ENCODE data around the gene IL27RA.

The IL27RA gene

DNA sequence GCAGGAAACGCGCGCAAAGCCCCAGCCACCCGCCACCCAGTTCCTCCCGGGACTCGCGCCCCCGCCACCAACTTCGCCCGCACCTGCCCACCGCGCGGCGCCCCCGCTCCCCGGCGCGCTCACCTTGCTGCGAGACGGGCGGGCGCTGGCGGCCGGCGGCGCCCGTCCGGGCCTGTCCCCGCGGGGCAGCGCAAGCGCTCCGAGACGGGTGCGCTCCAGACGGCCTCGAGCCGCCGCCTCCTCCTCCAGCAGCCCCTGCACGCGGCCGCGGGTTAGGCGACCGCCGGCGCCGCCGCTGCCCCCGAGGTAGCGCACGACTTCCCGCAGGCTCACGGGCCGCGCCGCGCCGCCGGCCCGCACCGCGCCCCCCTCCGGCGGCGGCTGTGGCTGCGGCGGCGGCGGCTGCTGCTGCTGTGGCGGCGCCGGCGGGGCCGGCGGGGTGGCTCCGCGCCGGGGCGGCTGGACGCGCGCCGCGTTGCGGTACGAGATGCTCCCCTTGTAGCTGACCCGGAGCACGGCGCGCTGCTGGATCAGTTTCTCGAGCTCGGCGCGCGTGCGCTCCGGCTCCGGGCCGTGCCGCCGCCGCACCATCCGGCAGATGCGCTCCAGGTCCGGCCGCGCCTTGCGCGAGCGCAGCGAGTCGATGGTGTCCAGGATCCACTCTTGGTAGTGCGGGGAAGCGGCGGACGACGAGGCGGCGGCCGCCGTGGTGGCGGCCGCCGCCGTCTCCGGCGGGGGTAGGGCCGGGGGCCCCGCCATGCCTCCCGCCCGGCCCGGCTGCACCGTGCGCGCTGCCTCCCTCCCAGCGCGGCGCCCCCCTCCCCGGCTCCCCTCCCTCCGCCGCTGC lies 58.3 kb downstream of the IL27RA start:
- peak; percentile 66 for DNase-seq

DNA sequence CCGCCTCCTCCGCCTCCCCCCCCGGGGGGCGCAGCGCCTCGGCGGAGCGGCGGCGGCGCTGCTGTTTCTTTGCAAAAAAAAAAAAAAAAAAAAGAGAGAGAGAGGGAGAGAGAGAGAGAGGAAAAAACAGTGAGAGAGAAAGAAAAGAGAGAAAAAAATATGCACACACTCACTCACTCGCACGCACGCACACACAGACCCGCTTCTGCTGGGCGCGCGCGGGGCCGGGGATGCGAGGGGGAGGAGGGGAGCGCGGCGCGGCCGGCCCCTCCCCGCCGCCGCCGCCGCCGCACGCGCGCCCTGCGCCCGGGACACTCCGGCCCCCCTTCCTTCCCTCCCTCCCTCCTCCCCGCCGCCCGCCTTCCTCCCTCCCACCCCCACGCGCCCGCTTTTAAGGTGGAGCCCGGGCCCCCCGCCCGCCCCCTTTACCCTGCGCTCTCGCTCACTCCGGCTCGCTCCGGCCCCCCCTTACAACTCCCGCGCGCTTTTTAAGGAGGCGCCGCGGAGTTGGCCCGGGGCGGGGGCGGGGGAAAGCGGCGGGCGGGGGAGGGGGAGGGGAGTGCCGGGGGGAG lies 59.0 kb downstream of the IL27RA start, which contains the start of gene SAMD1:
TSS of gene SAMD1 (minus strand) at position 243 of the 572 bp plus-strand sequence.
- DNase-seq, result peak; percentile 89

GRCh38 chr19:14091081-14091812 lies 59.7 kb downstream of the IL27RA start:
- DNase-seq, result peak; percentile 71

- DNase-seq, result no peak
Observed at GRCh38 chr19:14091813-14092462, 60.4 kb downstream of the IL27RA start.

DNA sequence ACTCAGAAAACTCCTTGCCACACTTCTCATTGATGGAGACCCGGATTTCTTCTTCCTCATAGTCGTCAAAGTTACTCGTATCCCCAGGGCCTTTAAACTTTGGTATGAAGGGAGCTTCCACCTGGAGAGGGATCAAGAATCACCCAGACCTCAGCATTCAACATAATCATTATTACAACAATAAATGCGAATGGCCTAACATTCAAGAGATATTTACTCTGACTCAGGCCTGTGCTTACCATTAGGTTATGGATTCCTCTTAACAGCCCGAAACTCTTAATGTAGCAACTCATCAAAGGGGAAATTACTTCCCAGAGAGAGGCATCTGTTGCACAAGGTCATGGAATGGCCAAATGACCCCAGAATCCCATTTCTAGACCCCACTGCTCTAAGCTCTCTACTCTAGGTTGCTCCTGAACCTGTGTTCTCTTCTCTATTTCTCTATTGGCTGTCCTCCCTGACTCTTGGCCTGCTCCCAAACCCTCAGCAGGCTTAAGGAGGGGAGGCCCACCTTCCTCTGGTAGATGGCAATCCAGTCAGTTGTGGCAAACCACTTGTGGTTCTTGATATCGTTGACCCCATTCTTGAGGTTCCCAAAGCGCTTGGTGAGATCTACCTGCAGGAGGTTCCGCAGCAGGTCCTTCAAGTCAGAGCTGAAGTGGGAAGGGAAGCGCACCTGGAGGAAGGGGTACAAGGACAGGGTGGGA lies 61.7 kb downstream of the IL27RA start:
- DNase-seq, result no peak

- DNase-seq, result no peak
Observed at GRCh38 chr19:14094854-14095253, 63.3 kb downstream of the IL27RA start.

- DNase-seq, result no peak
Observed at GRCh38 chr19:14096272-14096992, 64.9 kb downstream of the IL27RA start.

DNA sequence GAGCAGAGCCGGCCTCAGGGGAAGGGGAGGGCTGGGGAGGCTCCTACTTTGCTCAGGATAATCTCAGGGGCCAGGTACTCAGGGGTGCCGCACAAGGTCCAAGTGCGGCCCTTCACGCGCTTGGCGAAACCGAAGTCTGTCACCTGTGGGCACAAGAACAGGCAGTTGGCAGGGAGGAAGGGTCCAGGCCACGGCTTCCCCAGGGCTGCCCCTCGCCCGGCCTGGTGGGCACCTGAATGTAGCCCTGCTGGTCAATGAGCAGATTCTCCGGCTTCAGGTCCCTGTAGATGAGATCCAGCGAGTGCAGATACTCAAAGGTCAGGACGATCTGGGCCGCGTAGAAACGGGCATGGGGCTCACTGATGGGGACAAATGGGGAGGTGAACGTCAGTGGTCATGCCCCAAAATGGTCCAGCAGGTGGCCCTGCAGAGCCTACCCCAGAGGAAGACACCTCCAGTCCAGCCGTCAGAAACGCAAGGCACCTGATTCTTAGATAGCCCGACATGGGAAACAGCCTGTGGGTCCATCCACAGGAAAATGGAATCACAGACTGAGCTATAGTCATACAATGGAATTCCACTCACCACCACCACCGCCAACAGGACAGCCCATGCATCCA lies 66.1 kb downstream of the IL27RA start:
- DNase-seq, result no peak

- no peak for DNase-seq
Observed at GRCh38 chr19:14101003-14101545, 69.5 kb downstream of the IL27RA start.

- DNase-seq, result no peak
Observed at GRCh38 chr19:14102102-14102696, 70.6 kb downstream of the IL27RA start.

DNA sequence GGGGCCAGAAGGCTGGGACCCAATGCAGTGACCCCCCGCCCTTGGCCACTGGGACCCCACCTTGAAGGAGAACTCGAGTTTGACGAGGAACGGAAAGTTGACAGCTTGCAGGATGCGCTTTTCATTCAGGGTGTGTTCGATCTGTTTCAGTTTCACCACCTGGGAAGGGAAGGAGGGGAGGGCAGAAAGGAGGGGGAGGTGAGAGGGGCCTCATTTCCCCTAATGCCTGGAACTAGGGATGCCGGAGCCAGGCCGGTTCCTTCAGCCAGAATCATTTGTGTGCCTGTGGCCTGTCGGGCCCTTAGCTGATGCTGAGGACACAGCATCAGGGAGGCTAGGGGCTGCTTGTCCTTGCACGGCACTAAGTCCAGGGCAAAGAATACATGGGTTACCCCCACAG lies 71.2 kb downstream of the IL27RA start:
- no peak for DNase-seq

Measured in EL (cell line).